HG03439 (cell line): ENCODE measurements around the gene CAMK2N2.
"Not testable (repeated sequence)": the region's sequence is repeated elsewhere in the genome, so short reads cannot be mapped to it uniquely, and the experiment has no call there.

Source experiments
- ATAC-seq: cut with Tn5 transposase; IDR thresholded peaks from one replicate; pipeline ENCODE4 v1.9.1; 2021; ENCODE audit warnings: mild to moderate bottlenecking, moderate library complexity; ENCODE audit not compliant: unreplicated experiment

Gene CAMK2N2

DNA sequence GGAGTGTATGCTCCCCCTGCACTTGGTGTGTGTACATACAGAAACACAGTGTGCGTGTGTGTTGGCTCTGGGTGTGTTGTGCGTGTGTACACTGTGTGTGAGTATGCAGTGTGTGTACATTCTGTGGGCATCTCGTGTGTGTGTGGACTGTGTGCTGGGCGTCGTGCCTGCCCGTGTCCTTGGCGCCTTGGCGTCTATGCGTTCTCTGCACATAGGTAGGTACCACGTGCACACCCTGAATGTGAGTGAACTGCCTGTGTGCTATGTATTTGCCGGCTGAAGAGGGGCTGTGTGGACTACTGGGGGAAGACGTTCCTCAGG is 14.0 kb upstream of the CAMK2N2 start:
- ATAC-seq: no peak

DNA sequence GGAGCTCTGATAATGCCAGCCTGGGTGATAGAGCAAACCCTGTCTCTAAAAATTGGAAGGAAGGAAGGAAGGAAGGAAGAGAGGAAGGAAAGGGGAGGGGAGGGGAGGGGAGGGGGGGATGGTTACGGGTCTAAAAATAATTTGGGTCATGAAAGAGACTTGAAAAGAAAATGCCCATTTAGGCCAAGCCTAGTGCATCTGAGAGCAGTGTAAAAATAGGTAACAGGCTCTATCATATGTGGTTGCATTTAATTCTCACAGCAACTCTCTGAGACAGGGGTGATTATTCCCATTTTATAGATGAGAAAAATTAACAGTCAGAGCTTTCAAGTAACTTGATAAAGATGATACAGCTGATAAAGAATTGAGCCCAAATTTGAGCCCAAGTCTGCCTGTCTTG is 10.9 kb upstream of the CAMK2N2 start:
- ATAC-seq: no peak

DNA sequence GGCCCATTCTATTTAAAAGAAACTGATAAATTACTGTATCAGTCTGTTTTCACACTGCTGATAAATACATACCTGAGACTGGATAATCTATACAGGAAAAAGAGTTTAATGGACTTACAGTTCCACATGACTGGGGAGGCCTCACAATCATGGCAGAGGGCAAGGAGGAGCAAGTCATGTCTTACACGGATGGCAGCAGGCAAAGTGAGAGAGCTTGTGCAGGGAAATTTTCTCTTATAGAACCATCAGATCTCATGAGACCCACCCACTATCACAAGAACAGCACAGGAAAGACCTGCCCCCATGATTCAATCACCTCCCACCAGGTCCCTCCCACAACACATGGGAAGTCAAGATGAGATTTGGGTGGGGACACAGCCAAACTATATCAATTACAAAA is 5.9 kb upstream of the CAMK2N2 start:
- not testable (repeated sequence) for ATAC-seq

DNA sequence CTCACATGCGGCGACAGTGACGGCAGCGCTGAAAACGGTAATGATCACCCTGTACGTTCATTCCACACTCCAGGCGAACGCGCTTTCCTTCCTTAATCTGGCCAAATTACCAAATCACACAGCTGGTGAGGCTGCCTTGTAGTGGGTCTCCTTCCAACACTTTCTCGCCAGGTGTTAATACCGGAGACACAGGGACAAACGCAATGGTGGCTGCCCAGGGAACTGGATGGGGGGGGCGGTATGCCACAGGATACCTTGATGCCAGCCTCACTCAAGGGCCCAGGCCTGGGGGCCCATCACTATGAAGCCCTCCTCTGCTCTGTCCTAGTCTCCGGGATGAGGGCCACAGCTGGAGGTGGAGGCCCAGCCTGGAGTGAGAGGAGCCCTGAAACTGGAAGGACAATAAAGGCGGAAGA is 1.4 kb upstream of the CAMK2N2 start:
- no peak for ATAC-seq

DNA sequence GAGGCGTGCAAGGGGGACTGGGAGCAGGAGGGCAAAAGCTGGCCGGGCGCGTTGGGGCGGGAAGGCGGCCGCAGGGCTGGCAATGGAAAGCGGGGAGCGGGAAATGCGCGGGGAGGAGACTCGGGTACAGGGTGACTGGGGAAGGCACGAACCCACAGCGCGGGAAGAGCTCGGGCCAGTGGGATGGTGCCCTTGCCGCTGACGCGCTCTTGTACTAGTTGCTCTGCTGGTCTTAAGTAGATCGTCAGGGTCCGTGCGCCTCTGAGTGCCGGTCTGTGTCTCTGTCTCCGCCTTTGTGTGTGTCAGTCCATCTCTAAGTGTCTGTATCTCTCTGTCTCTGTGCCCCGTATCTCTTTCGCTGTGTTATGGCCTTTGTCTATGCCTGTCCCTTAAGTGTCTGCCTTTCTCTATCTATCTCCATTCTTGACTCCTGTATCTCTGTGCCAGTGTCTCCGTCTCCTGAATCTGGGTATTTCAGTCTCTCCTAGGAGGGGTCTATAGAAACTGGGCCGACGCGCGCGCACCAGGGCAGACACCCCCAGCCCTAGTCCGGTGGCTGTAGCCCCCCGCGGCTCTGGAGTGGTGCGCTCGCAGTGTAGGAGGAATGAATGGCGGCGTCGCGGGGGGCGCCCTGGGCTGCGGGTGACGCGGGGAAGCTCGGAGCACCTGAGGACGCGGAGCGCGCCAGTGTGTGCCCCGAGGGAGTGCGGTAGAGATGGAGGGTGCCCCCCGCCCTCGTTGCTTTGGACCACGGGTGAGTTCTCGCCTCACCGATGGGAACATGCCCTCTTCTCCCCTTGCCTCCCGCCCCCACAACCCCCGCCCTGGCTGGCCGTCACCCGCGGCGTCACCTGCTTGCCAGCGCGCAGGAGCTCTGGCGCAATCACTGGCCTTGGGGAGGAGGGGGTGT is 756 bp upstream of the CAMK2N2 start:
- ATAC-seq: no peak

DNA sequence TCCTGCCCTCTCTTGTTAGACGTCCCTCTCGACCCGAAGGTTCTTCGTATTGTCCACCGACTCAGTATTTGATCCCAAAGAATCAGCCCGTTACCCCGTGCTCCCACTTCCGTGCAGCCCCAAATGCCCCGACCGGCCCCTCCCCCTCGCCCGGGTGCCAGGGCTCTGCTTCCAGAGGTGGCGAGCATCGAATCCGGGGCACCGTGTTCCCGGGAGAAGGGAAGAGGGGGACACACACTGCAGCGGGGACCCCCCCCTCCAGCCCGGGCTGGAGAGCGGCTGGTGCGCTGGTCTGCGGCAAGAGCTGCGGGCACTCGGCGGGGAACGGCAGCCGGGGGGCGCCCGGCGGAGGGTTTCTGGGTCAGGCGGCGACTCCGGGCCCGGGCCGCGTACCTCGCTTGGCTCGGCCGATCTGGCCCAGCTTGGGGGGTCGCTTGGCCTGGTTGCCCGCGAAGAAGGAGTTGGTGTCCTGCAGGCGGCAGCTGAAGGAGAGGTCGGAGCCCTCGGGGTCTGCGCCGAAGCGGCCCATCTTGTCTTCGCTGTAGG is 556 bp downstream of the CAMK2N2 start:
- ATAC-seq: no peak

DNA sequence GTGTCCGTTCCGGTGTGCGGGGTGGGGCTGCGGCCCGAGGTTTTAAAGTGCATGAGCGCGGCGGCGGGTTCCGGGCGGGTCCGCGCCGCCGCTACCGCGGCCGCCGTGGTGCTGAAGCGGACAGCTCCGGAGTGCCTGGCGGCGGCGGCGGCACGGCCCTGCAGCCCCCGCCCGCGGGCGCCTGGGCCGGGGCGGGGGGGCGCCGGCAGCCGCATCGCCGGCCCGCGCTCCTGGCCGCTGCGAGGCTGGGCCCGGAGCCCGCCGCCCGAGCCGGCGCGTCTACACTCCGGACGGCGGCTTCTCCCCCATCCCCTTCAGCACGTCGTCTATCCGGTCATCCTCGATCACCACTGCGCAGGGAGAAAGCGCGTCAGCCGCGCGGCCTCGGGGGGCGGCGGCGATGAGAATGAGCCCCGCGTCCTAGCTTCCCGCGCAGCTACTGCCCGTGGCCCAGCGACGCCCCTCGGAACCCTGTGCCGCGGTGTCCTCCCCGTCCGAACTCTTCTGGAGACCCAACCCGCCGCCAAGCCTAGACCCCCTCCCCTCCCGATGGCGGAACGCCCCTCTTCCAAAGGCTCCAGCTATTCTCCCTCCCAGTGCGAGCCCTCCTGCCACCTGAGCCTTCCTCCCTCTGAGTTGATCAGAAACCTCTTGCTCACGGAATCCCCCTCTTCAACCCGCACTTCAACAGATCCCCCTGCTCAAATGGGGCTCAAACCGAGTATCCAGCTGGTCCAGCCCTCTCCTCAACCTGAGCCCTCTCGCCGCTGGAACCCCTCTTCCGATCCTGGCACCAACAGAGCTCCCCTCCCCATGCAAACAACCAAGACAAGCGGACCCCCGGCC is 1.3 kb downstream of the CAMK2N2 start:
- ATAC-seq: no peak

DNA sequence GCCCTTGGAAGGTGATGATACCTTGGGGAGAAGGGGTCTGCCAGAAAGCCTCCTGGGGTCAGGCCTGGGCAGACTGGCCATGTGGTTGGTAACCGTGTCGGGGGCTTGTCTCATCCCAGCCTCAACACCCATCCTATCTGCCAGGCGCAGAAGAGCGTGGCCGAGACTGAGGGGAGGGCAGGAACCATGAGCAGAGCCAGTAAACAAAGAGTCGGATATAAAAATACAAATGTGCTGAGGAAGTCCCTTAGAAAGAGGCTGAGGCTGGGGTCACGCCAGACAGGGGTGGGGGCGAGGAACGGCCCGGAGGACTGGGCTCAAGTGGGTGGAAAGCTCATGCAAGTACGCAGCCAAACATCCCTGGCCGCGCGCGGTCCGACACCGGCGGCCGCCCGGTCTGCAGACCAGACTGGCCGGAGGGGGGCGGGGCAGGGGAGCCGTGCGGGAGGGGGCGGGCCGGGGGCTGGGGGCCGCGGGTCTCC is 1.9 kb downstream of the CAMK2N2 start:
- no peak for ATAC-seq

DNA sequence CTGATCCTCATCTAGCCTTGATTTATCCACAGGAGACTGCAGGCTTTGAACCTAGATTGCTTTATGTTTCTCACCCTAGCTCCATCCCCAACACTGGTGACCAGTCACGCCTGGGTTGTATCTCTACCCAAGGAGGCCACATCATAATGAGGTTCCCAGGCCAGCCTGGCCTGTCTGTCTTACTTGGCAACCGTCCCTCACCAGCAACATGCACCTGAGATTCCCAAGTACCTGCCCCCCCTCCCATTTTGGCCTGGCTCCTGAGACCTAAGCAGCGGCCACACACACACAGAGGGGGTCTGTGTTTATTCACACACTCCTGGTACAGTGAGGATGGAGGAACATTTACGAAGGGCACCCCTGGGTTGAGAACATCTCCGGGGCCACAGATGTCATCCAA is 2.4 kb downstream of the CAMK2N2 start:
- no peak for ATAC-seq

DNA sequence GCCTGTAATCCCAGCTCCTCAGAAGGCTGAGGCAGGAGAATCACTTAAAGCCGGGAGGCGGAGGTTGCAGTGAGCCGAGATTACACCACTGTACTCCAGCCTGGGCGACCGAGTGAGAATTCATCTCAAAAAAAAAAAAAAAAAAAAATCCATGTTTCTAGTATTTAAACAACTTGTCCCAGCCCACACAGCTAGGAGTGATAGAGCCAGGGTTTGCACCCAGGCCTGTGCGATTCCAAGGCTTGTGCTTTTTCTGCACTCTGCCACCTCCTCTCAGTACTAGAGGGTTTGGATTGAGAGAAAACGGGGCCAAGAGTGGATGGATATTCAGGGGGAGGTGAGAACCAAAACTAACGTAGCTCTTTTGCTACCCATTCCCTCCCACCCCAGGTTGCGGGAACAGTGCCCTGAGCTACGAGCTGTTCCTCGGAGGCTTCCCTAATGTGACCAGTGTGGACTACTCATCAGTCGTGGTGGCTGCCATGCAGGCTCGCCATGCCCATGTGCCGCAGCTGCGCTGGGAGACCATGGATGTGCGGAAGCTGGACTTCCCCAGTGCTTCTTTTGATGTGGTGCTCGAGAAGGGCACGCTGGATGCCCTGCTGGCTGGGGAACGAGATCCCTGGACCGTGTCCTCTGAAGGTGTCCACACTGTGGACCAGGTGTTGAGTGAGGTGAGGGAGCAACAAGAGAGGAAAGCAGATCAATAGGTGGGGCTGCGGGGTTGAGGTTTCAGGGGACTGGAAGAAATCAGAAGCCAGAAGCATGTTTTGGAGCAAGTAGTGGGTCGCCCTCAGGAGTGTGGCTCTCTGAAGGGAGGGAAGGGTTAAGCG is 4.1 kb downstream of the CAMK2N2 start:
- no peak for ATAC-seq

DNA sequence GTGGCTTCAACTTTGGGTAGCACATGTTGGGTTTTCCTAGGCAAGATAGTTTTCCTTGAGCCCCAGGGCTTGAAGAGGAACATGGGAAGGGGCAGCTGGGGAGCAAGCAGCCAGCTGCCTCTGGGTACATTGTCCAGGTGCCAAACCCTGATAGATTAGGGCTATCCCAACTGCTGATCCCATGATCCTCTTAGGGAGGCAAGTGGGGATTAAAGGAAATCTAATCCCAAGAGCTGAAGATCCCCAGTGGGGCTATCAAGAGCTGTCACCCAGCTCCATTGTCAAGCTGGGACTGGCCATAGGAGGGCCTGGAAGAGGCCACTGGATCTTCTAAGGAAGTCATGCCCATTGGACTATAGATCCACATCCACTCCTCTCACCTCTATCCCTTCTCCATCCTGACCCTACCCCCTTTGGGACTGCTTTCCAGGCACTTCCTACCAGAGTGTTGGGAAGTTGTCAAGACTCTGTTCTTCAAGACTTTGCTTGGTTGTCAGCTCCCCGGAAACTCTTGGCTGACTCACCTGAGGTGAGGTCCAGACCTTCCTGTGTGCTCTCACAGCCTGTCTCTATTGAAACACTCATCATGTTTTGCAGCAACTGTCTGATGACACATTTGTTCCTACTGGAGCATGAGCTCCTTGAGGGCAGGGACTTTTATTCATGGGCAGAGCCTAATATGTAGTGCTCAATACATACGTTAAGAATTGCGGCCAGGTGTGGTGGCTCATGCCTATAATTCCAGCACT is 5.9 kb downstream of the CAMK2N2 start:
- ATAC-seq: no peak

DNA sequence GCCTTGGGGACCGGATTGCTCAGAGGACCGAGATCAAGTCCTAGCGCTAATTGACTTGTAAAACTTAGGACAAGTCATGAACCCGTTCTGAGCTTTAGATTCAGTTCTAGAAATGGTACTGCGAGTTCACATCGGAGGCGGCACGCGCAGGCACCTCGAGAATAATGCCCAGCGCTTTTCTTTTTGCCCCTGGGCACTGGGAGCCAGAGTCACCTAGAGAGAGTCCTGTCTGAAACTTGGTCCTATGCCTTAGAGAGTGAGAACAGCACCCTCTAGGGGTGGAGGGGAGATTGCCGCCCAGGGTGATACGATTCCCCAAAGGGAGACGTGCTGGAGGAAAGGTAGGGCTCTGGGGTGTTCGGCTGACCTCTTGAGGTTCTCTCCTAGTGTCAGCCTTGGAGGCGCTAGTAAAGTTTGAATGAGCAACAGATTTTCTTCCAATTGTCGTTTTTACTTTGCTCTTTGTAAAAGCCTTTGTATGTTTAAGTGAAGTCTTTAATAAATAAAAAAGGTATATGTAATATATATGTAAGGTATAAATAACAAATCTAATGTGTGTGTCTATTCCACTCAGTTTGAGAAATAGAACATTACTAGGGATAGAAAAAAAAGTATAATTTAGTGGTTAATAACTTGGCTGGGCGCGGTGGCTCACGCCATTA is 11.1 kb downstream of the CAMK2N2 start:
- peak; percentile 62 for ATAC-seq

DNA sequence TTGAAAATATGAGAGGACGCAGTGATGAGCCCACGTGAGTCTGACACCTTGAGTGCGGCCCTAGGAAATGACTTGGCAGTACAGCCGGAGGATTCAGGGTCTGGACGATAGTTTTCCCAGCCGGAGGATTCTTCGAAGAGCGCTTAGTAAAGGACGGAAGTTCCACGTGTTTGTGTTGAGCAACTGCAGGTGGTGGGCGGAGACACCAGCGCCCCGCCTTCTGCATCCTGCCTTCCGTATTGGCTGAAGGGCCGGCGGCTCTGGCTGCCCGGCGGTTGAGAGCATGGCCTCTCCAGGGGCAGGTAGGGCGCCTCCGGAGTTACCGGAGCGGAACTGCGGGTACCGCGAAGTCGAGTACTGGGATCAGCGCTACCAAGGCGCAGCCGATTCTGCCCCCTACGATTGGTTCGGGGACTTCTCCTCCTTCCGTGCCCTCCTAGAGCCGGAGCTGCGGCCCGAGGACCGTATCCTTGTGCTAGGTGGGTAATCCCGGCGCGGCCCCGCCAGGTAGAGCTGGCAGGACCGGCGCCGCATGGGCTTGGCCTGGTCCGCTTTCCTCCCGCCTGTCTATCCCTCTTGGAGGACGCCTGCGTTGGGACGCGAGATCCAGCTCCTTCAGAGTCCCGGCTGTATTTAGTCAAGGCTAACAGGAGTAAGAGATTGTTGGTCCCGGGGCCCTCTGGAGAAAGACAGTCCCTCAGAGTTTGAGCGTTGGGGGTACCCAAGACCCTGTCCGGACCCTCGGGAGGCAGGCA is 11.8 kb downstream of the CAMK2N2 start, which contains the start of gene EEF1AKMT4:
Gene EEF1AKMT4, plus strand, starts transcription at position 261 of the 755 bp plus-strand sequence. Its CDS starts 23 bp downstream, at position 284.
- peak; percentile 86 for ATAC-seq

DNA sequence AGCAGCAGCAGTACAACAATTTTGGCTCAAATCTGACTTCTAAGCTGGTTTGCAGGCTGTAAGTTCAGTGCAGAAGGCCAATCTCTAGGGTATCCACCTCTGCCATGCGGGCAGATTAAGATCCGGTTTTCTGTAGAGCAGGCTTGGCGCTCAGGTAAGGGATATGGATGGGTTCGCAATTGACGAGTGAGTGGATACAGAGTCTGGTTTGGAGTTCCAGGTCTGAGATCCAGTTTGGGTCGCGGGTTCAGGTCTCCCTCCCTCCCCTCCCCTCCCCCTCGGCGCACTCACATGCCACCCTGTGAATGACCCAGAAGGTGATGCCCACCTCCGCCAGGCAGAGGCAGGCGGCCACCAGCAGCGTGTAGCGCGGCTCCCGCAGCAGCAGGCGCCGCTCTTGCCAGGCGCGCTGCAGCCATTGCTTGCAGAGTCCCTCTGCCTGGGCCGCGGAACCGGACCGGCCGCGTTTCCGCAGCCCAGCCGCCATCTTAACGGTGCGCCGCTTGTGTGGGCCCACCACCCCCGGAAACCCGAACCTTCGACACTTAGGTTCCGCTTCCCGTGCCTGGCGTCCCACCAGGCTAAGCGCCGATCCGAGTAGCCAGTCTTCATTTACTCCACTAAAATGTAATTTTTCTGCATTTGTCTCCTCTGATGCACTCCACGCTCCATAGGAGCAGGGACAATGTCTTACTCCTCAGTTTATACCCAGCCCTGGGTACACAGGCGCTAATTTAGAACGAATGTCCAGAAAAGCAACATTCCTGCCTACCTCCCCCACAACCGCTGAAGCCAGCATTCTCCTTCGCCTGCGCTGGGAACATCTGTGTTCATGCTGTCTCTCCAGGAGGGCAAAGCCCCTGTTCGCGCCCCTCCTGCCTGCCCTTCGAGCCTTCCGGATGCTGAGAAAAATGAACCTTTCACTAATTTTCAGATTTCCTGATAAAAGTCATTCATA is 12.6 kb downstream of the CAMK2N2 start, which contains the start of gene ALG3:
Gene ALG3, minus strand, starts transcription at position 509 of the 958 bp plus-strand sequence. Its CDS starts 22 bp downstream, at position 487.
- ATAC-seq: peak; percentile 56

DNA sequence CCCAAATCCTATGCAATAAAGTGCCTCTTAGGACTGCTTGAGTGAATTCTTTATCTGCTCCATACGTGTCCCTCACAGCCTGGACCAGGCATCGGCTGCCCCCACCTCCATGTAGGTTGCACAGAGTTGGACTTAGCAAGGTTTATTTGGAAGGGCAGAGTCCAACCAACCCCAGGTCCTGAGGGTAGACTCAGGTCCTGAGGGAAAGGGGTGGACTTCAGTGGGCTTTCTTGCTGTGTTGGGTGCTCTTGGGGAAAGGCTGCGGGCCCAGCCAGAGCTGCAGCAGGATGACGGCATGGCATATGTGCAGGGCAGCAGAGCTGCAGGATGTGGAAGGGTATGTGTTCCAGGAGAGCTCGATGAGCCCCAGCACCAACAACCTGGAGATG is 19.1 kb downstream of the CAMK2N2 start:
- no peak for ATAC-seq

DNA sequence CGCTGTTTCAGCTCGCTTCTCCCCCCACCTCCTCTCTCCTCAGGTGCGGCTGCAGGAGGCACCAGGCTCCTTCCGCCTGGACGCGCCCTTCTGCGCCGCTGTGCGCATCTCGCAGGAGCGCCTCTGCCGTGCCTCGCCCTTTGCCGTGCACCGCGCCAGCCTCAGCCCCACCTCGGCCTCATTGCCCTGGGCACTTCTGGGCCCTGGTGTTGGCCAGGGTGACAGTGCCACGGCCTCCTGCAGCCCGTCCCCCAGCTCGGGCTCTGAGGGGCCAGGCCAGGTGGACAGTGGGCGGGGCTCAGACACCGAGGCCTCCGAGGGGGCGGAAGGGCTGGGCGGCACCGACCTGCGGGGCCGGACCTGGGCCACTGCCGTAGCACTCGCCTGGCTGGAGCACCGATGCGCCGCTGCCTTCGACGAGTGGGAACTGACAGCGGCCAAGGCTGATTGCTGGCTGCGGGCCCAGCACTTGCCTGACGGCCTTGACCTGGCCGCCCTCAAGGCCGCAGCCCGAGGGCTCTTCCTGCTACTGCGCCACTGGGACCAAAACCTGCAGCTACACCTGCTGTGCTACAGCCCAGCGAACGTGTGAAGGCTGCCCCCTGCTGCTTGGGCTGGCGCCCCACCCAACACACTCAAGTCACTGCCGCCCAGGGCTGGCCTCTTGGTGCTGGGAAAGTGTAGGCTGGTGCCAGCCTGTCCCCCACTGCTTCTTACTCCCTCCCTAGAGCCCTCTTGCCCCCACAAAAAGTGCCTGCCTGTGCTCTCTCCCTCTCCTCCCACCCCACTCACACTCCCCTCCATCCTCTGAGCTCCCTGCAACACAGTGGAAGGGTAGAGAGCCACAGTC is 19.7 kb downstream of the CAMK2N2 start:
- no peak for ATAC-seq

DNA sequence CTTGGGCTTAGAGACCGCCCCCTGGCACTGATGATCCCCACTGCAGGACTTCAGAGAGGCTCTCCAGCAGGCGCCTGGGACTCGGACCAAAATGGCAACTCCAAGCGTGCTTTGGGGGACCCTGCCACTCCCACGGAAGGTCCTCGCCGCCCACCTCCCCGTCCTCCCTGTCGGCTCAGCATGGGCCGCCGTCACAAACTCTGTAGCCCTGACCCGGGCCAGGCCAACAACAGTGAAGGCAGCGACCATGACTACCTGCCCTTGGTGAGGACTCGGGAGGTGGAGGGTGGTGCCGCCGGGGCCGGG is 20.3 kb downstream of the CAMK2N2 start:
- ATAC-seq: no peak
